GM21529 (cell line): ENCODE measurements around the gene KRTAP19-6.
"Not testable (repeated sequence)": the region's sequence is repeated elsewhere in the genome, so short reads cannot be mapped to it uniquely, and the experiment has no call there.

Experiments used
- ATAC-seq: cut with Tn5 transposase; IDR thresholded peaks from one replicate; pipeline ENCODE4 v1.9.1; 2021; ENCODE audit not compliant: unreplicated experiment

The KRTAP19-6 gene

GRCh38 chr21:30541764-30542163 lies at the start of gene KRTAP19-6:
Gene KRTAP19-6 (minus strand): TSS chr21:30541864. CDS start chr21:30541833, 31 bp downstream.
- no peak for ATAC-seq

- ATAC-seq: no peak
Measured at GRCh38 chr21:30590297-30590696, 48.6 kb upstream of the KRTAP19-6 start, which contains the start of gene KRTAP22-2. Gene KRTAP22-2 (minus strand): TSS chr21:30590397.

- no peak for ATAC-seq
Measured at GRCh38 chr21:30582870-30583269, 41.2 kb upstream of the KRTAP19-6 start.

- ATAC-seq: no peak
Measured at GRCh38 chr21:30580132-30580531, 38.5 kb upstream of the KRTAP19-6 start.

GRCh38 chr21:30579346-30579745 lies 37.7 kb upstream of the KRTAP19-6 start:
- no peak for ATAC-seq

- ATAC-seq: no peak
Measured at GRCh38 chr21:30577766-30578165, 36.1 kb upstream of the KRTAP19-6 start.

GRCh38 chr21:30567617-30568016 lies 26.0 kb upstream of the KRTAP19-6 start:
- no peak for ATAC-seq

GRCh38 chr21:30563630-30564029 lies 22.0 kb upstream of the KRTAP19-6 start:
- no peak for ATAC-seq

- no peak for ATAC-seq
Measured at GRCh38 chr21:30563072-30563471, 21.4 kb upstream of the KRTAP19-6 start.

GRCh38 chr21:30561957-30562356 lies 20.3 kb upstream of the KRTAP19-6 start:
- no peak for ATAC-seq

- ATAC-seq: no peak
Measured at GRCh38 chr21:30561264-30561895, 19.7 kb upstream of the KRTAP19-6 start, which contains the start of gene KRTAP19-7. Gene KRTAP19-7 (minus strand): TSS chr21:30561314. CDS start chr21:30561289, 25 bp downstream.

- ATAC-seq: no peak
Measured at GRCh38 chr21:30555095-30555494, 13.4 kb upstream of the KRTAP19-6 start.

GRCh38 chr21:30552782-30553181 lies 11.1 kb upstream of the KRTAP19-6 start:
- ATAC-seq: no peak

- no peak for ATAC-seq
Measured at GRCh38 chr21:30518876-30519275, 22.8 kb downstream of the KRTAP19-6 start.

- no peak for ATAC-seq
Measured at GRCh38 chr21:30515681-30516080, 26.0 kb downstream of the KRTAP19-6 start.

- not testable (repeated sequence) for ATAC-seq
Measured at GRCh38 chr21:30505621-30506205, 36.0 kb downstream of the KRTAP19-6 start.

GRCh38 chr21:30502041-30502440 lies 39.6 kb downstream of the KRTAP19-6 start, which contains the start of gene KRTAP19-5:
Gene KRTAP19-5 (minus strand): TSS chr21:30502141. CDS start chr21:30502090, 51 bp downstream.
- ATAC-seq: no peak

- no peak for ATAC-seq
Measured at GRCh38 chr21:30497065-30497464, 44.6 kb downstream of the KRTAP19-6 start, which contains the start of gene KRTAP19-4. Gene KRTAP19-4 (minus strand): TSS chr21:30497165. CDS start chr21:30497110, 55 bp downstream.

- ATAC-seq: no peak
Measured at GRCh38 chr21:30491963-30492428, 49.7 kb downstream of the KRTAP19-6 start, which contains the start of gene KRTAP19-3. Gene KRTAP19-3 (minus strand): TSS chr21:30492013. CDS start chr21:30491957, 56 bp downstream.
